HG03520 (cell line): ENCODE data around the gene MND1.

ENCODE experiments used
- ATAC-seq: cut with Tn5 transposase; IDR thresholded peaks from one replicate; pipeline ENCODE4 v1.9.1; 2021; ENCODE audit warnings: mild to moderate bottlenecking, moderate library complexity; ENCODE audit not compliant: unreplicated experiment

MND1 gene, protein sequence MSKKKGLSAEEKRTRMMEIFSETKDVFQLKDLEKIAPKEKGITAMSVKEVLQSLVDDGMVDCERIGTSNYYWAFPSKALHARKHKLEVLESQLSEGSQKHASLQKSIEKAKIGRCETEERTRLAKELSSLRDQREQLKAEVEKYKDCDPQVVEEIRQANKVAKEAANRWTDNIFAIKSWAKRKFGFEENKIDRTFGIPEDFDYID

DNA sequence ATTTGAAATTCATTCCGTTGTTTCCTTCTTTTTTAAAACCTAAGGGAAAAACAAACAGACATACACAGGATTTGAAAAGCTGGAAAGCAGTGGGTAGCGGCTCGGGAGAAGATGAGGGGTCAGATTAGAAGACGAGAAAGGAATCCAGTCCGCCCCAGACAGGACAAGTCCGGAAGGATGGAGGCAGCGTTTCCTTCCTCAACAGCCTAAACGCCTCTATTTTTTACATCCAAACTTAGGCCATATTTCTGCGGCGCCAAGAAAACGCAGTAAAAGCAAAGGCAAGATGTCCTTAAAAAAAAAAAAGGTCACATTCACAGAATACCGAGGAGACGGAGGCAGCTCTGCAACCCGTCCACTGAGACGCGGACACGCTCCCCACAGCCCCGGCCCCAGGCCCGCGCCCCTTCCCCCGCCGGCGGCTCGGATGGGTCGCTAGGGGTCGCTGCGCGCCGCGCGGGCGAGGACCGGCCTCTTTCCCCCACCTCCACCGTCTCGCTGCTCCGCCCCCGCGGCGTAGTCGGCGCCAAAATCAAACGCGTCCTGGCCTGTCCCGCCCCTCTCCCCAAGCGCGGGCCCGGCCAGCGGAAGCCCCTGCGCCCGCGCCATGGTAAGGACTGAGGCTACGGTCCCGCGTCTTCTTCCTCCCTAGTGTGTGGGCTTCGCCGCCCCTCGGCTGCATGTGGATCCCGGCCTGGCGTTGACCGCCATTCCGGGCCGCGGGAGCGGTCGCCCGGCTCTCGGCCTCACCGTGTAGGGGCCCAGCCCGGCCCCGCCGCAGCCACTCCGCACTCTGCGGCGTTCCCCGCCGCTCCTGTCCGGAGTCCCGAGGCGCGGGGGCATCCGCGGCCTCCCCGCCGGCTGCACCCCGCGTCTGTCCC lies at the start of gene MND1:
TSS of gene MND1 (plus strand) at position 558 of the 881 bp plus-strand sequence. CDS start at position 608, 50 bp downstream.
- ATAC-seq: peak; percentile 71

DNA sequence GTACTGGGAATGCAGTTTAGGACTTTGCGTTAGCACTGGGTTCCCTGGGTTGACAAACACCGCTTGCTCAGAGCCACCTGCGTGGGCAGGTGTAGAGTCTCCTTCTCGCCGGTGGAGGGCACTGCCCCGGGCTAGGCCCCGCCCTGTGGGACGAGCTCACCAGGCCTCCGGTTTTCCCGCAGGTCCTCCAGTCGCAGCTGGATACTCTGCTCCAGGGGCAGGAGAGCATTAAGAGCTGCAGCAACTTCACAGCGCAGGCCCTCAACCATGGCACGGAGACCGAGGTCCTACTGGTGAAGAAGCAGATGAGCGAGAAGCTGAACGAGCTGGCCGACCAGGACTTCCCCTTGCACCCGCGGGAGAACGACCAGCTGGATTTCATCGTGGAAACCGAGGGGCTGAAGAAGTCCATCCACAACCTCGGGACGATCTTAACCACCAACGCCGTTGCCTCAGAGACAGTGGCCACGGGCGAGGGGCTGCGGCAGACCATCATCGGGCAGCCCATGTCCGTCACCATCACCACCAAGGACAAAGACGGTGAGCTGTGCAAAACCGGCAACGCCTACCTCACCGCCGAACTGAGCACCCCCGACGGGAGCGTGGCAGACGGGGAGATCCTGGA lies 49.2 kb upstream of the MND1 start:
- no peak for ATAC-seq

DNA sequence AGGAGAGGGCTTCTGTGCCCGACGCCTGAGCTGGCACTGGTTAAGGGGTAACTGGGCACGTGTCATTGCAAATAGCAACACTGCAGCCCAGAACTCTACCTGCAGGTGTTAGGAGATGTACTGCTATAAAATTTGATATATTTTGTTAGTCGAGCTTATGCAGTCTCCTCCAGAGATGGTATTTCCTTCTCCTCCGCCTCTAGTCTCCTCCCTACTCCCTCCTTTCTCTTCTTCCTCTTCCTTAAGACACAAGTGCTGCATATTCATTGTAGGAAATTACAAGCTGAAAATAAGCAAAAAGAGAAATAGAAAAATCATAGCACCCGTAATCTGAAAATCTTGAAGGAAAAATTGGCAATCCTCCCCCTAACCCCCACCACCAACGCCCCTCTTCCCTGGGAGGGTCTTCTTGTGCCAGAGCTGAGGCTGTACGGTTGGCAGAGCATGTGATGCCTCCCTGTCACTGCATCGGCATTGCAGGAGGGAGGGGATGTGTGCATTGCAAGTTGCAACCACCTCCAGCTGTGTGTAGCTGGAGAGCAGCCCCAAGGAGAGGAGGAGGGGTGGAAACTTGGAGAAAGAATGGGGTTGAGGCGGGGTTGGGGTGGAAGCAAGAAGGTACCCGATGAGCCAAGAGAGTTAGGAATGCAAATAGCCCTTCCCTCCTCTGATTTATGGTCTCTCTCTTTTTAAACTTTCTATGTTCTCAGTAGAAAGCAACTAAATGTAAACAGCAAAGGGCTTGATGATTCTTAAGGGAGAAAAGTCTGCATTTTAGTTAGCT lies 48.3 kb upstream of the MND1 start:
- ATAC-seq: no peak

DNA sequence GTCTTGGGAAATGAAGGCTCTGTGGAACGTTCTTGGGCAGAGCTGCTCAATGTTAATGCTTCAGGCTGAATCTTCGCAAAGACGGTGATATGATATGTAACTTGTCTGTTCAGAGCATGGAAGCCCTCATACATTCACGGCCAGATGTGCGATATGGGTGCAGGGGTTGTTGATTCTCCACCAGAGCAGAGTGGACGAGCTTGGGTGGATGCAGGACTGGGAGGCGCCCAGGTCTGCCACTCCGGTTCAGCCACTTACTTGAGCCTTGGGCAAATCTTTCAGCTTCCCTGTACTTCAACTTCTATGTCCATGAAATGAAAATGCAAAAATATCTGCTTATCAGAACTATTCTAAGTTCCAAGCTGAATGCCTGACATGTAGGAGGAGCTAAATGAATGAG lies 47.4 kb upstream of the MND1 start:
- ATAC-seq: no peak

DNA sequence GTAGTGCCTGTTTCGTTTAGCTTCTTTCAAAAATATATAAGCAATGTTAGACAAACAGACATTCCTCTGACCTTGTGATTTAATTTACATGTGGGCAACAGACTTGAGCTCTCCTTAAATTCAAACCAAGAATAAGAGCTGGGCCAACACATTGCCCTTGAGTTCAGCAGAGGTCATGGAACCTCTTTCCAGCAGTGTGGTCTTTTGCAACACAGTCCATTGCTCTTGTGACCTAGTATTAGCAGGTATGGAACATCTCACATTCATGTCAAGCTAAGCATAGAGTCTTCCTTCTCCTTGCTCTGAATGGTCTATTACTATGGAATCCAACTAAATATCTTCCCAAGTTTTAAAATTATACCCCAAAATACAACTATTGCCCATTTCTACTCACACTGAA lies 33.7 kb upstream of the MND1 start:
- ATAC-seq: no peak

DNA sequence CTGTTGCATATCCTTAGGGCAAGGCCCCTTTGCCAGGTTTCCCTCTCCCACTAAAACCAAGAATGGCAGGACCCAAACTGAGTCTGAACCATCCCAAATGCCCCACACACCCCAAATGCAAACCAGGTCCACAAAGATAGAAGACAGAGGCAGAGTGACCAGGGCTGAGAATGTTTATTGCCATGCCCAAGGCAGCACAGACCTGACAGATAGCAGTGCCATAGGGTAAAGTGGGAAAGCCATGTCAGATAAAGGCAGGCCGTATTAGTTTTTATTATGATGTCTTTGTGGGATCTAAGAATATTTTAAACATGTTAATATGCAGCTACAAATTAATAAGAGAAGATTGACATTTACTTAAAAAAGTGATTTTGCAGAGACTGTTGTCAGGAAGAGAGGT lies 29.6 kb upstream of the MND1 start:
- ATAC-seq: no peak

DNA sequence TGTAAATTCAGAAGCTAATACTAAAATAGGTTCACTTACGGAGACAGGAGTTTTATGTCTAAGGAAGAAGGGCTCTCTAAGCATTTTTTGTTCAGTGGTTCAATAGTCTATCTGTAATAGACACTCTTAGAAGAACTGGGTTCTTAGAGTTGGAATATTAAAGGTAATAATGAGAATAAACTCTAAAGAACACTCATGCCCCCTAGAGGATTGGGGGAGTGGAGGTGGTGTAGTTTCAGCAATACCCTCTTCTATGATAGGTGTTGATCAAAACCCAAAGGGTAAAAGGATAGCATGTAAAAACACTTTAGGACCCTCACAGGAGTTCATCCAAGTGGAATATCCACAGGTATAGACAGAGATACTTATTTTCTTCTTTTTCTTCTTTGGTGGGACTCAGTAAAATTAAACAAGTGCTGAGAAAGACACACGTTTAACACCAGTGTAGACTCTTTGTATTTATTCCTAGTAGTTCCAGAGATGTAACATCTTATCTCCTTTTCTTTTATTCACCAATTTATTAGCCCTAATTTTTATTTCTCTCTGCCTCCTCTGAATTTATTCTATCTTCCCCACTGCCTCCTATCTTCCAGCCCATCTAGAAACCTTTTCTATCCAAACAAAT lies 25.7 kb upstream of the MND1 start:
- no peak for ATAC-seq

DNA sequence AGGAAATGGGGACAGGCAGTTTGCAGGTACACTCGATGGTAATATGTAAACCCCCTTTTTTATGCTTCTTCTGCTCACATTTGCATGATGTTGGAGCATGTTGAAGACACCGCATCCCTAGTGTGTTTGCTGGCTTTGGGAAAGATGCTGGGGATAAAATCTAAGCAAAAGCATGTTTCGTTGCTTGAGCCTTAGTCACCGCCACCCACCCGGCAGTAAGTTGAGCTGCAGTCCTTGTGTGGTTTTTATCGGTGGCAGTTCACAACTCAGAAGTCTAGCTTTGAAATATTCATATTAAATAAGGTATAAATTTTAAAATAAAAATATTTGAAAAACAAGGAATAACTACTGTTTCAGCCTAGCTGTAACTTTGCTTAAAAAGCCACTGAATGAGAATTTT lies 21.7 kb upstream of the MND1 start:
- ATAC-seq: no peak

DNA sequence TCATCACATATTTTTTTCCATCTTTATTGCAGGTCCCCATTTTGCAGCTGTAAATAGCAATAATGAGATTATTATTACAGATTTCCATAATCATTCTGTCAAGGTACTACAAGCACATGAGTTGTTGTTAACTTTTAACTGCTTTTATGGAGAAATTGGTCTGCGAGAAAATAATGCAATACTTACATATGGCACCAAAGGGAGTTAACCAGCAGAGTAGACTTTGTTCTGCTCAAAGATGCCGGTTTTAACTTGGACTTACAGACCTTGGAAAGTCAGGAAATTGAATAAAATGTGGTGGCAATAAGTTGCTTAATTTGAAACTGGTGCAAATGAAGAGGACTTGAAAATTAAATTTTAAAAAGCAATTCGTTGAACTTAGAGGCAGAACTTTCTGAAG lies 20.4 kb upstream of the MND1 start:
- no peak for ATAC-seq

DNA sequence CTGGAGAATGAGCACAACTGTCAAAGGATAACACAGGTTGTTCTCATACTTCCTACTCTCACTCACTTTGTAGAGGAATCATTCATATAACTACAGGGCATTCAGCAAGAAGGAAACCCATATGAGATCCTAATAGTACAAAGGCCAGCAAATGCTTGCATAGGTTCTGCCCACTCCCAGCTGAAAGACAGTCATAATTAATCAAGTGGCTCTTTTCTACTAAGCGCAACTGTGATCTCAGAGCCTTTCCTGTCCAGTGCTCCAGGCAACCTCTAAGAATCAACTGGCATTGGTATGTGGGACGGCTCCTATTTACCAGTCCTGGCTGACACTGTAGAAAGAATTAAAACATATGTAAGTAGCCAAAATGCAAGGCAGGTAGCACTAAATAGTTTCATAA lies 18.9 kb upstream of the MND1 start:
- ATAC-seq: no peak

DNA sequence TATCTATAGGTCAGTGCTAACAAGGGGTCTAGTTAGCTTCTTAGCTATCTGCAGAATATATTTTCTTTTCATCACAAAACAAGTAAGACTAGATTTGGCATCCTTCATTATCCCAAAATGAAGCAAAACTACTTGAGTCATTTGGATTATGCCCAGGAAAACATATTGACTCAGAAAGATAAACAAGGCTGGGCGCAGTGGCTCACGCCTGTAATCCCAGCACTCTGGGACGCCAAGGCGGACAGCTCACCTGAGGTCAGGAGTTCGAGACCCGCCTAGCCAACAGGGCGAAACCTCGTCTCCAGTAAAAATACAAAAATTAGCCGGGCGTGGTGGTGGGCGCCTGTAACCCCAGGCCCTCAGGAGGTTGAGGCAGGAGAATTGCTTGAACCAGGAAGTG lies 18.0 kb upstream of the MND1 start:
- no peak for ATAC-seq

DNA sequence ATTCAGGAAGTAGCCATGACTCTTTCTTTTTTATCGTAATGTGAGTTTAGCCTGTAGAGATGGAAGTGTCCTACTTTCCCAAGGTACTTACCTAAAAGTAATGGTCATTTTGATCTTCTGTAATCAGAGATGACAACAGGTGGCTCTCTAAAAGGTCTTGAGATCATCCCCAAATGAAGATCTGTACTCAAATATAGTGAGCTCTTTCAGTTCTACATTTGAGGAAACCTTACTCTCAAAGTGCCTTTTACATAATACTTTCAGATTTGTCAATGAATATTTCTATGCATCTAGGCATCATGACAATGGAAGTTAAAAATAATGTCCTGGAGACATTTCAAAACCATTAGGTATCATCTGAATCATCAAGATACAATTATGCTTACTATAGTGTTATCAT lies 17.2 kb upstream of the MND1 start:
- ATAC-seq: no peak

DNA sequence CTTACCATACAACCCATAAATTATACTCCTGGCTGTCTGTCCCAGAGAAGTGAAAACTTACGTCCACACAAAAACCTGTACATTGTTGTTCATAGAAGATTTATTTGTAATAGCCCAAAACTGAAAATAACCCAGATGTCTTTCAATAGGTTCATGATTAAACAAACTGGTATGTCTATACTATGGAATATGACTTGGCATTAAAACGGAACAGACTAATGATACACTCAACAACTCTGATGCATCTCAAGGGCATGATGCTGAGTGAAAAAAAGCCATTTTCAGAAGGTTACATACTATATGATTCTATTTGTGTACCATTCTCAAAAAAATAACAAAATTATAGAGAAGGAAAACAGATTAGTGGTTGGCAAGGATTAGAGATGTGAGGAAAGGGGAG lies 11.6 kb upstream of the MND1 start:
- ATAC-seq: no peak

DNA sequence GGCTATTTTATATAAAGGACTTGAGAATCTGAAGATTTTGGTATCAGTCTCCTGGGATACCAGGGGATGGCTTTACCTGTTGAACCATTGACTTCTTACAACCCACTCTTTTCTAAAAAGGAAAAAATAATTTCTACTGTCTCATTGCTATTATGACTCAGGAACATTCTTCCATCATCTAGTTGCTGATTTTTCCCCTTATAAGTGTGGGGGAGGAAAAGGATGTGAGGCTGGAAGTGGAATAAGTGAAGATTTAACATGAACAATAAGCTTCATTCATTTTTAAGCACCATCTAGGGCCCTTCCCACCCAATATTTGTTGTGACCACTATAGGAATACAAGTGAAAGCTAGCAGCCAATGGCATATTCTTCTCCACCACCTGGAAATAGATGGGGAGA lies 10.6 kb upstream of the MND1 start:
- ATAC-seq: no peak

DNA sequence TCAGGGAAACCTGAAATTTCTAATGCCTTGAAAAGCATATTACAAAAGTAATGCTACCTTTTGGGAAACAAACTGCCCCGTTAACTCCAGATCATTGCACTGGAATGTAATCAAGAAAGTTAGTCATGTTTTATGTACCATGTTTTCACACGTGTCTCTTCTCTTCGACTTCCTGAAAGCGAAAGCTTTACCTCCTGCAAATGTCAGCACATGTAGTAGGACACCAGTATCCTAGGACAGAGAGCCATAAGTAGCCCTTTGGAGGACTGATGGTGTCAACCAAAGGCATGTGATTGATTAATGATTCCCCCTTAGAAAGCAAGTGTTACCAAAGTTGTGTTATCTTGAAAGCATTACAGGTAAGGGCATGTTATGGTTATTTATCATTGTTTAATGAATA lies 8.8 kb upstream of the MND1 start:
- no peak for ATAC-seq

DNA sequence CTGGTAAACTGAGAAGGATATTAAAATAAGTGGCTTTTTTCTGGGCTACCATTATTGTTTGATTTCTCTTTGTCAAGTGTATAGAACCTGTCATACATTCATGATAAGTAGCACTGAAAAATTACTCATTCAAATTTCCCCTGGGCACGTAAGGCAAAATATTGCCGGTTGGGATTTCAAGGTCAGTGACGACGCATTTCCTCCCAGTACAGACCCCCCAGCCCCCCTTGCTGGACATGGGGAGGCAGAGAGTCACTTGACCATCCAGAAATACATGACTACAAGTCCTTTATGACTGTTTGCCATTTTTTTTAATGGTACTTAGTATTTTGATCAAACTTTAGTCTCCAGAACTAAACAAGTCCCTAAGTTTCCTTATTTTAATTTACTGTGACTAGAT lies 6.8 kb upstream of the MND1 start:
- ATAC-seq: no peak

DNA sequence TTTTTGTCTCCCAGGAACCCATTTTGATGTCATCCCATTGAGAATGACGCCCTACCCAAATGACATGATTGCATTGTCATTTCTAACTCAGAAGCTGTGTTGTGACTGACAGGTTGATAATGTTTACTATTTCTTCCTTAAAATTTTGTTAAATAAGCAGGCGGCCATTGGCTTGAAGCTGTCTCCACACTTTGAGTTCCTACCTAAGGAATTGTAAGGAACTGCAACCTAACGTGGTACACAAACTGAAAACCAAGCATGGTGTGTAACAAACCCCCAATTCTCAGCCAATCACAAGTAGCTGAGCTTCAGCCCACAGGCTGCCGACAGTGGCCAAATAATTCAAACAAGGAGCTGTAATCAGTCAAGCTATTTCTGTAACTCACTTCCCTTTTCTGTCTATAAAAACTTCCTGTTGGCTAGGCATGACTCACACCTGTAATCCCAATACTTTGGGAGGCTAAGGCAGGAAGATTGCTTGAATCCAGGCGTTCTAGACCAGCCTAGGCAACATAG lies 2.9 kb upstream of the MND1 start:
- no peak for ATAC-seq

DNA sequence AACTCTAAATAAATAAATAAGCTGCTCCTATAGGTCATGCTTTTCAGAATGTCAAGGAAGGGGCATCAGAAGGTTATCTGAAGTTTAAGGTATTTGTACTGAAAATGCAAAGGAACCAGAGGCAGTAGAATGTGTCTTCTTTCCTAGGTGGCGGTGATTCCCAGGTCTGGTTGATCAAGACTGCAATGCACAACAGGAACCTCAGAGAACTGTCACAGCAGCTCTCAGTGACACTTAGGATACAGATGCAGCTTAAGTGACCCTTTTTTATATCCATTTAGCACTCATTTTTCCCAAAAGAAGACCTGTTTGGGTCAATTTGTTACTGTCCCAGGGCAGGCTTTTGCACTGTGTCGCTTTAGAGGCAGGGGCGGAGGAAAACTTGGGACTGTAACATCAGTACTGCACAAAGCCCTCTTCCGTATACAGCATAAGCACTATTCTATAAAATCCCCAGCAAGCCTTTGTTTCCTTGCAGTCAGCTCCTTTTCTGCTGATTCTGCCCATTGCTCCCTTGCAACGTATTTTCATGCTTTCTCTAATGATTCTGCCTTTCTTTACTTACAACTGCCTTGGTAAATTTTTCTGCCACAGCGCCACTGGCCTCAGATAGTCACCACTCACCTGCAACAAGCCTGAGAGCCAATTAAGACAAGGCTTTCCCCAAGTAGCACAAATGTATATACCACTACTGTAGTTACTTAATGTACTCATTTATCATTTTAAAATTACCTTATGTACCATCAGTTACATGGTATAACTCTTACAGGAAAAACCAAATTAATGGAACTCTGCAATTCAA lies 1.5 kb upstream of the MND1 start:
- no peak for ATAC-seq

DNA sequence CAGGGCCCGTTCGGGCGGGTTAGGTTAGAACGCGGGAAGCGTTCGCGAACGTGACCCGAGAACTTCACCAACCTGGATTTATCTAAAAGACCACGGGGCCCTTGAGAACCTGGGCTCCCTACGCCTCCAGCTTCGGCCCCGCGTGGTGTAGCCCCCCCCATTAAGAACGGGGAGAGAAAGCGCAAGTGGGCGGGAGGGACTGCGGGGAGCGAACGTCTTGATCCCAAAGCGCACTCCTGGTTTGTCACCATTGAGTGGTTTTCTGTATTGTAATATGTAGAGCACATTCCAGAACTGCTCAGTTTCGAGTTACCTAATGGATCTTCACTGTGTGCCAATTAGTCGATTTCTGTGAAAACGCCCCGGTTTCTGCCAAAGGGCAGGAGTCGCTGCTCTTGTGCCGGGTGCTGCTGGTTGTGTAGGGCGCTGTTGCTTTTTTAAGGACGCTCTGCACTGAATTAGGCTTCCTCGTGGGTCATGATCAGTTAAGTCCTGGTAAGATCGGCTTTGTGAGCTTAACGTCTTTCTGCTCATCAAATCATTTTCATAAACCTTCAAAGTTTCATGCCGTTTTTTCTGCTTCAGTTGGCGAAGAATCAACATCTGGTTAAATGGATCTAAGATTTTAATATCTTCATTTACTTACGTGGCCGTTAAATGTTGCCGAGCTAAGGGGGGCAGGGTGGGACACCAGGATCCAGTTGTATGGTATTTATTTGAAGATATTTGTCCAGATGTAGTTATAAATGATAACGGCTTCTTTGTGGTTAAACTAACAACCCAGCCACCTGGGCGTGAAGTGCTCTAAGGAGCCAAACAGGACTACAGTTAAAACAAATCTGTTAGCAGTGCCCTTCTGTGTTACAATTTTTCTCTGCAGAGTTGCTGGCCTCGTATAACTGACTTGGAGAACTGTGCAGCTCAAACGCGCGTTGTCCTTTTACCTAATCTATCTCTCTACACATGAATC lies 809 bp downstream of the MND1 start:
- ATAC-seq: peak; percentile 23
